HCT116 (cell line): Measurements from ENCODE around the gene GHRHR. TPM values are rescaled to one million over a fixed set of nuclear protein-coding genes. Genes with fewer than 3 reads are reported as not detected.

ENCODE experiments used
- ATAC-seq: fragments of 200-7000 bp; cut with Tn5 transposase; 2 replicates; pipeline ENCODE4 v1.9.1; 2020; ENCODE audit warnings: mild to moderate bottlenecking, moderate library complexity
- BruUV-seq: library from RNA; stranded (reverse); fragments of 400-500 nt; replicated peaks from 2 replicates; lab custom pipeline; 2021; lab: Mats Ljungman, UMichigan
- CTCF ChIA-PET: fragments of 300-600 bp; sonication (Branson Sonifier 250); formaldehyde crosslinking; loops from one replicate; lab custom pipeline; 2021; ENCODE audit warnings: antibody characterized with exemption; lab: Charles Lee
- POLR2A ChIA-PET: fragments of 300-600, 350-600 bp; sonication (Branson Sonifier 250); formaldehyde crosslinking; loops from one replicate; lab custom pipeline; 2021; ENCODE audit warnings: antibody characterized with exemption; lab: Charles Lee
- RAD21 ChIA-PET, 2 experiments: fragments of 300-600 bp; sonication (Branson Sonifier 250); formaldehyde crosslinking; loops; one replicate each; lab custom pipeline; 2023; ENCODE audit warnings: low total read pairs in 2 of 2; ENCODE audit not compliant: uncharacterized antibody in 2 of 2, unreplicated experiment in 2 of 2, low non-redundant PET in 1 of 2; lab: Charles Lee
- DNase-seq: peaks from one replicate; pipeline ENCODE4 v3.0.0-alpha.2; 2010; ENCODE audit warnings: low read depth, low spot score
- H2AFZ ChIP-seq: fragments of 200-600 bp; shearing (Covaris generic), sonication (generic); 2 replicates; pipeline ENCODE4 v1.6.1; 2017; ENCODE audit warnings: low read depth, mixed run types, mixed read lengths, antibody characterized with exemption, low read length; ENCODE audit not compliant: poor library complexity, severe bottlenecking
- H3K27ac ChIP-seq: 2 replicates; pipeline ENCODE4 v1.5.1; 2012; ENCODE audit warnings: low read depth, low read length
- H3K27me3 ChIP-seq: fragments of 200-600 bp; sonication (generic); 2 replicates; pipeline ENCODE4 v1.6.1; 2016; ENCODE audit warnings: mixed run types, low read length, mixed read lengths; ENCODE audit not compliant: insufficient read depth
- H3K36me3 ChIP-seq, 2 experiments: fragments of 200-500 bp in 1 of 2; fragments of 200-600 bp in 1 of 2; sonication (Bioruptor generic) in 1 of 2; sonication (generic) in 1 of 2; 2 replicates each; pipeline versions ENCODE4 v1.5.1 to v1.6.1; 2014 to 2016; ENCODE audit warnings: low read length in 2 of 2, inconsistent platforms in 1 of 2, mixed read lengths in 1 of 2, mixed run types in 1 of 2; ENCODE audit not compliant: insufficient read depth in 2 of 2, control insufficient read depth in 1 of 2
- H3K4me1 ChIP-seq, 2 experiments: fragments of 200-600 bp in 1 of 2; sonication (generic) in 1 of 2; 2 replicates each; pipeline versions ENCODE4 v1.5.1 to v1.6.1; 2012 to 2017; ENCODE audit warnings: low read length in 2 of 2, inconsistent platforms in 1 of 2, mild to moderate bottlenecking in 1 of 2, mixed read lengths in 1 of 2, mixed run types in 1 of 2, moderate library complexity in 1 of 2; ENCODE audit not compliant: insufficient read depth in 2 of 2, control insufficient read depth in 1 of 2
- H3K4me2 ChIP-seq: fragments of 200-600 bp; sonication (generic); 2 replicates; pipeline ENCODE4 v1.6.1; 2017; ENCODE audit warnings: mixed run types, low read length, mixed read lengths
- H3K4me3 ChIP-seq, 2 experiments: fragments of 200-600 bp in 1 of 2; sonication (generic) in 1 of 2; replicated peaks in 1 of 2; 2 replicates each; pipeline ENCODE4 v1.5.1; 2011 to 2016; ENCODE audit warnings: low read length in 2 of 2, control low read depth in 1 of 2, low read depth in 1 of 2, mild to moderate bottlenecking in 1 of 2, mixed read lengths in 1 of 2, mixed run types in 1 of 2
- H3K79me2 ChIP-seq: fragments of 200-600 bp; sonication (generic); 2 replicates; pipeline ENCODE4 v1.6.1; 2017; ENCODE audit warnings: mild to moderate bottlenecking, mixed run types, low read length, moderate library complexity, mixed read lengths; ENCODE audit not compliant: insufficient read depth
- H3K9ac ChIP-seq: fragments of 200-600 bp; sonication (generic); 2 replicates; pipeline ENCODE4 v1.6.1; 2016; ENCODE audit warnings: low read length, mixed read lengths
- H3K9me2 ChIP-seq: fragments of 200-600 bp; sonication (generic), shearing (Covaris generic); 2 replicates; pipeline ENCODE4 v1.6.1; 2017; ENCODE audit warnings: mixed run types, mild to moderate bottlenecking, moderate library complexity; ENCODE audit not compliant: insufficient read depth
- H3K9me3 ChIP-seq, 2 experiments: fragments of 200-500 bp in 1 of 2; fragments of 200-600 bp in 1 of 2; sonication (Bioruptor generic) in 1 of 2; sonication (generic) in 1 of 2; 2 replicates each; pipeline ENCODE4 v1.6.1; 2014 to 2017; ENCODE audit warnings: low read length in 2 of 2, mixed read lengths in 2 of 2, inconsistent platforms in 1 of 2, low read depth in 1 of 2, mild to moderate bottlenecking in 1 of 2, mixed run types in 1 of 2, moderate library complexity in 1 of 2; ENCODE audit not compliant: control insufficient read depth in 1 of 2, insufficient read depth in 1 of 2
- H4K20me1 ChIP-seq: fragments of 200-600 bp; sonication (generic), shearing (Covaris generic); 2 replicates; pipeline ENCODE4 v1.6.1; 2017; ENCODE audit warnings: mixed run types, mild to moderate bottlenecking, moderate library complexity; ENCODE audit not compliant: insufficient read depth
- EGR1 ChIP-seq: IDR thresholded peaks from 2 replicates; pipeline ENCODE4 v1.6.1; 2012; ENCODE audit warnings: low read depth
- EZH2phosphoT487 ChIP-seq: fragments of 200-600 bp; IDR thresholded peaks from 2 replicates; pipeline ENCODE4 v1.6.1; 2018; ENCODE audit warnings: antibody characterized with exemption, borderline replicate concordance
- FOSL1 ChIP-seq: IDR thresholded peaks from 2 replicates; pipeline ENCODE4 v1.6.1; 2012; ENCODE audit warnings: low read depth
- JUND ChIP-seq: IDR thresholded peaks from 2 replicates; pipeline ENCODE4 v1.6.1; 2012
- SIN3A ChIP-seq: IDR thresholded peaks from 2 replicates; pipeline ENCODE4 v1.6.1; 2012; ENCODE audit warnings: low read depth
- SP1 ChIP-seq: IDR thresholded peaks from 2 replicates; pipeline ENCODE4 v1.6.1; 2012; ENCODE audit warnings: low read depth
- intact Hi-C: fragments of 100-400 bp; cut with micrococcal nuclease; formaldehyde crosslinking; loops from 2 replicates; pipeline ENCODE4 v1.10.0; 2022
- total RNA-seq: library from RNA; stranded (reverse); gene quantifications from one replicate; pipeline ENCODE4 v1.2.1, GENCODE V29; 2021; ENCODE audit not compliant: unreplicated experiment
- TF ChIP-seq, protein P1 (sequence below): IDR thresholded peaks from 2 replicates; pipeline ENCODE4 v1.6.1; 2012
- TF ChIP-seq, protein P2 (sequence below): IDR thresholded peaks from 2 replicates; pipeline ENCODE4 v1.6.1; 2012; ENCODE audit warnings: low read depth
- TF ChIP-seq, protein P3 (sequence below), 3 experiments: fragments of 200-600 bp in 1 of 3; sonication (generic) in 1 of 3; IDR thresholded peaks in 2 of 3; conservative IDR thresholded peaks in 1 of 3; 2 replicates each; pipeline ENCODE4 v1.5.1; 2012 to 2017; ENCODE audit warnings: low read depth in 2 of 3, low read length in 2 of 3, antibody characterized with exemption in 1 of 3, borderline replicate concordance in 1 of 3, control low read depth in 1 of 3, mild to moderate bottlenecking in 1 of 3, mixed read lengths in 1 of 3, mixed run types in 1 of 3, moderate library complexity in 1 of 3; ENCODE audit not compliant: insufficient read depth in 1 of 3

Gene GHRHR
- total RNA-seq, 1 experiment from 2014 or later: not detected

DNA sequence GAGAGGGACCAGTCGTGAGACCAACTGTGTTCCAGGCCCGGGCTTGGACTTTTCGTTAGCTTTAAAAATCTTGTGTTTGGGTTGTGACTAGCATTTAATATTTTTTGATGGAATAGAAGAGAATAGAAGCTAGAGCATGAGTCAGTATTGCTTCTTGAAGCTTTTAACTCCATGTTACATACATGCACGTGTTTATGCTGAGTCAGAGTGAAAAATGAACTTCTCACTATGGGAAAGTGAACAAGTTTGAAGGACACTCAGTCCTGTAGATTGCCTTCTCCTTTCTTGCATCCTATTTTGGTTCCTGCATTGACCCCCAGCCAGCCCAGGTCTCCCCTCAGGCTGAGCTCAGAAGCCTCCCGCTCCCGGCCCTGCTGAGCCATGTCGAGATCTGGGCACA, 31.8 kb downstream of the GHRHR start:
- no peaks in the 10 kb centered on the region for H3K27me3 ChIP-seq
- intact Hi-C loops: no loop called here
- H4K20me1 ChIP-seq: no peaks in the 10 kb centered on the region
- ATAC-seq (no peak), DNase-seq (no peak)
- no peaks in the 10 kb centered on the region for H3K36me3 ChIP-seq
- no peaks in the 10 kb centered on the region for H3K79me2 ChIP-seq
- RAD21 ChIA-PET: no interaction called here
- H3K4me3 ChIP-seq: no peak overlapping the region
- H3K9me3 ChIP-seq: no peaks in the 10 kb centered on the region
- BruUV-seq: no TSS peak
- no peak overlapping the region for H2AFZ ChIP-seq
- TF ChIP-seq JUND (no peak), EGR1 (no peak), SP1 (no peak), FOSL1 (no peak), EZH2phosphoT487 (no peak), SIN3A (no peak)
- TF ChIP-seq, protein P1, sequence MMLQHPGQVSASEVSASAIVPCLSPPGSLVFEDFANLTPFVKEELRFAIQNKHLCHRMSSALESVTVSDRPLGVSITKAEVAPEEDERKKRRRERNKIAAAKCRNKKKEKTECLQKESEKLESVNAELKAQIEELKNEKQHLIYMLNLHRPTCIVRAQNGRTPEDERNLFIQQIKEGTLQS: no peak
- TF ChIP-seq, protein P2, sequence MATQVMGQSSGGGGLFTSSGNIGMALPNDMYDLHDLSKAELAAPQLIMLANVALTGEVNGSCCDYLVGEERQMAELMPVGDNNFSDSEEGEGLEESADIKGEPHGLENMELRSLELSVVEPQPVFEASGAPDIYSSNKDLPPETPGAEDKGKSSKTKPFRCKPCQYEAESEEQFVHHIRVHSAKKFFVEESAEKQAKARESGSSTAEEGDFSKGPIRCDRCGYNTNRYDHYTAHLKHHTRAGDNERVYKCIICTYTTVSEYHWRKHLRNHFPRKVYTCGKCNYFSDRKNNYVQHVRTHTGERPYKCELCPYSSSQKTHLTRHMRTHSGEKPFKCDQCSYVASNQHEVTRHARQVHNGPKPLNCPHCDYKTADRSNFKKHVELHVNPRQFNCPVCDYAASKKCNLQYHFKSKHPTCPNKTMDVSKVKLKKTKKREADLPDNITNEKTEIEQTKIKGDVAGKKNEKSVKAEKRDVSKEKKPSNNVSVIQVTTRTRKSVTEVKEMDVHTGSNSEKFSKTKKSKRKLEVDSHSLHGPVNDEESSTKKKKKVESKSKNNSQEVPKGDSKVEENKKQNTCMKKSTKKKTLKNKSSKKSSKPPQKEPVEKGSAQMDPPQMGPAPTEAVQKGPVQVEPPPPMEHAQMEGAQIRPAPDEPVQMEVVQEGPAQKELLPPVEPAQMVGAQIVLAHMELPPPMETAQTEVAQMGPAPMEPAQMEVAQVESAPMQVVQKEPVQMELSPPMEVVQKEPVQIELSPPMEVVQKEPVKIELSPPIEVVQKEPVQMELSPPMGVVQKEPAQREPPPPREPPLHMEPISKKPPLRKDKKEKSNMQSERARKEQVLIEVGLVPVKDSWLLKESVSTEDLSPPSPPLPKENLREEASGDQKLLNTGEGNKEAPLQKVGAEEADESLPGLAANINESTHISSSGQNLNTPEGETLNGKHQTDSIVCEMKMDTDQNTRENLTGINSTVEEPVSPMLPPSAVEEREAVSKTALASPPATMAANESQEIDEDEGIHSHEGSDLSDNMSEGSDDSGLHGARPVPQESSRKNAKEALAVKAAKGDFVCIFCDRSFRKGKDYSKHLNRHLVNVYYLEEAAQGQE: no peak
- TF ChIP-seq, protein P3, sequence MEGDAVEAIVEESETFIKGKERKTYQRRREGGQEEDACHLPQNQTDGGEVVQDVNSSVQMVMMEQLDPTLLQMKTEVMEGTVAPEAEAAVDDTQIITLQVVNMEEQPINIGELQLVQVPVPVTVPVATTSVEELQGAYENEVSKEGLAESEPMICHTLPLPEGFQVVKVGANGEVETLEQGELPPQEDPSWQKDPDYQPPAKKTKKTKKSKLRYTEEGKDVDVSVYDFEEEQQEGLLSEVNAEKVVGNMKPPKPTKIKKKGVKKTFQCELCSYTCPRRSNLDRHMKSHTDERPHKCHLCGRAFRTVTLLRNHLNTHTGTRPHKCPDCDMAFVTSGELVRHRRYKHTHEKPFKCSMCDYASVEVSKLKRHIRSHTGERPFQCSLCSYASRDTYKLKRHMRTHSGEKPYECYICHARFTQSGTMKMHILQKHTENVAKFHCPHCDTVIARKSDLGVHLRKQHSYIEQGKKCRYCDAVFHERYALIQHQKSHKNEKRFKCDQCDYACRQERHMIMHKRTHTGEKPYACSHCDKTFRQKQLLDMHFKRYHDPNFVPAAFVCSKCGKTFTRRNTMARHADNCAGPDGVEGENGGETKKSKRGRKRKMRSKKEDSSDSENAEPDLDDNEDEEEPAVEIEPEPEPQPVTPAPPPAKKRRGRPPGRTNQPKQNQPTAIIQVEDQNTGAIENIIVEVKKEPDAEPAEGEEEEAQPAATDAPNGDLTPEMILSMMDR (IDR thresholded peaks at IDR 0.05 in 2 of 3, conservative IDR thresholded peaks at IDR 0.05 in 1 of 3; ENCODE audit: borderline replicate concordance in 1 of 3, insufficient read depth in 1 of 3, low read depth in 2 of 3, low read length in 2 of 3): no peak
- CTCF ChIA-PET: no interaction called here
- no peak overlapping the region for H3K4me2 ChIP-seq
- H3K27ac ChIP-seq: no peak overlapping the region
- no peak overlapping the region for H3K9ac ChIP-seq
- no peaks in the 10 kb centered on the region for H3K4me1 ChIP-seq
- H3K9me2 ChIP-seq: no peaks in the 10 kb centered on the region
- POLR2A ChIA-PET: no interaction called here
